ENCODE data around the gene GXYLT2. TPM values are rescaled to one million over a fixed set of nuclear protein-coding genes. Genes with fewer than 3 reads are reported as not detected.

The GXYLT2 gene
- total RNA-seq, 2 experiments from 2014 or later = 0.08 TPM; not detected in 1

DNA sequence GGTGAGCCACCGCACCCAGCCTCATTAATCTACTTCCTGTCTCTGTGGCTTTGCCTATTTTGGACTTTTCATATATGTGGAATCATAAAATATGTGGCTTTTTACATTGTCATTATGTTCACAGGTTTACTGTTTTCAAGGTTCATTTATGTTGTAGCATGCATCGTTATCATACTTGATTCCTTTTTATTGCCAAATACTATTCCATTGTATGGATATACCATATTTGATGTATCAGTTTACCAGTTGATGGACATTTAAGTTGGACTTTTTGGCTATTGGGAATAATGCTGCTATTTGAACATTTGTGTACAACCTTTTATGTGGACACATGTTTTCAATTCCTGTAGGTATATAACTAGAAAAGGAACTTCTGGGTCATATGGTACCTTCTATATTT is 14.0 kb downstream of the GXYLT2 start:
- Histone ChIP-seq H3K4me3 (ENCODE audit: low read length) (no peak overlapping the region), H3K36me3 (ENCODE audit: insufficient read depth, low read length) (no peaks in the 10 kb centered on the region), H3K9me3 (ENCODE audit: control insufficient read depth in 1 of 2, insufficient read depth in 1 of 2, low read length in 2 of 2) (no peaks in the 10 kb centered on the region), H3K27me3 (ENCODE audit: control insufficient read depth in 1 of 2, insufficient read depth in 2 of 2, low read length in 2 of 2) (no peaks in the 10 kb centered on the region), H3K4me1 (ENCODE audit: insufficient read depth, low read length) (no peaks in the 10 kb centered on the region), H3K27ac (ENCODE audit: low read depth in 1 of 2, low read length in 2 of 2) (no peak overlapping the region)
- intact Hi-C loops (cut with DNase I, micrococcal nuclease) = no loop called here
- ATAC-seq (ENCODE audit: poor library complexity) = no peak
- peaks cover 24% of the 10 kb centered on the region for H3K27me3 Mint-ChIP-seq
- no peaks in the 10 kb centered on the region for H3K9me3 Mint-ChIP-seq
- no peak overlapping the region for H3K27ac Mint-ChIP-seq
- H3K4me1 Mint-ChIP-seq (ENCODE audit: low read depth) = no peaks in the 10 kb centered on the region
- ChIA-PET POLR2A (no interaction called here), CTCF (no interaction called here)
- TF ChIP-seq, protein P1, sequence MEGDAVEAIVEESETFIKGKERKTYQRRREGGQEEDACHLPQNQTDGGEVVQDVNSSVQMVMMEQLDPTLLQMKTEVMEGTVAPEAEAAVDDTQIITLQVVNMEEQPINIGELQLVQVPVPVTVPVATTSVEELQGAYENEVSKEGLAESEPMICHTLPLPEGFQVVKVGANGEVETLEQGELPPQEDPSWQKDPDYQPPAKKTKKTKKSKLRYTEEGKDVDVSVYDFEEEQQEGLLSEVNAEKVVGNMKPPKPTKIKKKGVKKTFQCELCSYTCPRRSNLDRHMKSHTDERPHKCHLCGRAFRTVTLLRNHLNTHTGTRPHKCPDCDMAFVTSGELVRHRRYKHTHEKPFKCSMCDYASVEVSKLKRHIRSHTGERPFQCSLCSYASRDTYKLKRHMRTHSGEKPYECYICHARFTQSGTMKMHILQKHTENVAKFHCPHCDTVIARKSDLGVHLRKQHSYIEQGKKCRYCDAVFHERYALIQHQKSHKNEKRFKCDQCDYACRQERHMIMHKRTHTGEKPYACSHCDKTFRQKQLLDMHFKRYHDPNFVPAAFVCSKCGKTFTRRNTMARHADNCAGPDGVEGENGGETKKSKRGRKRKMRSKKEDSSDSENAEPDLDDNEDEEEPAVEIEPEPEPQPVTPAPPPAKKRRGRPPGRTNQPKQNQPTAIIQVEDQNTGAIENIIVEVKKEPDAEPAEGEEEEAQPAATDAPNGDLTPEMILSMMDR (IDR thresholded peaks at IDR 0.05) = no peak
- H3K36me3 Mint-ChIP-seq (ENCODE audit: low read depth) = no peaks in the 10 kb centered on the region
- H3K4me3 Mint-ChIP-seq = no peak overlapping the region
- no peak for DNase-seq

DNA sequence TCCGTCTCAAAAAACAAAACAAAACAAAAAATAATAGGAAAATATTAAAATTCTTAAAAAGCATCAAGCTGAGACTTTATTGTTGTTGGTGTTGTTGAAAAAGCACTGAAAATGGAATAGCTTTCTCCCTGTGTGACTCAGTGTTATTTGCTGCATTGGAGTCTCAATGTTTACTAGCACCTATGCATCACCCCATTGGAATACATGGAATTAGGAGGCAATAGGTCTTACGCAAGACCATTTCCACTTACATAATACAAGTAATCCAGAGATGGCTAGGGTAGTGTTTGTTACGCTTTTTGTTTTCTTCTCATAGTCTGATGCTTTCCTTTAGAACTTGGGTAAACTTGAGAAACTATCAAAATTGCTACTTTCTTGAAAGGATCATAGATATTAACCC is 15.2 kb downstream of the GXYLT2 start:
- H3K4me1 ChIP-seq (ENCODE audit: insufficient read depth, low read length) = no peaks in the 10 kb centered on the region
- no peaks in the 10 kb centered on the region for H3K36me3 Mint-ChIP-seq (ENCODE audit: low read depth)
- H3K27ac Mint-ChIP-seq = no peak overlapping the region
- H3K9me3 ChIP-seq (ENCODE audit: control insufficient read depth in 1 of 2, insufficient read depth in 1 of 2, low read length in 2 of 2) = no peaks in the 10 kb centered on the region
- no peak for ATAC-seq (ENCODE audit: poor library complexity)
- ChIA-PET POLR2A (no interaction called here), CTCF (no interaction called here)
- no peak for DNase-seq
- intact Hi-C loops (cut with DNase I, micrococcal nuclease) = no loop called here
- H3K4me3 Mint-ChIP-seq = no peak overlapping the region
- no peak overlapping the region for H3K27ac ChIP-seq (ENCODE audit: low read depth in 1 of 2, low read length in 2 of 2)
- H3K36me3 ChIP-seq (ENCODE audit: insufficient read depth, low read length) = no peaks in the 10 kb centered on the region
- peaks cover 22% of the 10 kb centered on the region for H3K27me3 Mint-ChIP-seq
- no peaks in the 10 kb centered on the region for H3K27me3 ChIP-seq (ENCODE audit: control insufficient read depth in 1 of 2, insufficient read depth in 2 of 2, low read length in 2 of 2)
- H3K4me3 ChIP-seq (ENCODE audit: low read length) = no peak overlapping the region
- no peaks in the 10 kb centered on the region for H3K4me1 Mint-ChIP-seq (ENCODE audit: low read depth)
- no peaks in the 10 kb centered on the region for H3K9me3 Mint-ChIP-seq
- TF ChIP-seq, protein P1 (IDR thresholded peaks at IDR 0.05) = no peak

DNA sequence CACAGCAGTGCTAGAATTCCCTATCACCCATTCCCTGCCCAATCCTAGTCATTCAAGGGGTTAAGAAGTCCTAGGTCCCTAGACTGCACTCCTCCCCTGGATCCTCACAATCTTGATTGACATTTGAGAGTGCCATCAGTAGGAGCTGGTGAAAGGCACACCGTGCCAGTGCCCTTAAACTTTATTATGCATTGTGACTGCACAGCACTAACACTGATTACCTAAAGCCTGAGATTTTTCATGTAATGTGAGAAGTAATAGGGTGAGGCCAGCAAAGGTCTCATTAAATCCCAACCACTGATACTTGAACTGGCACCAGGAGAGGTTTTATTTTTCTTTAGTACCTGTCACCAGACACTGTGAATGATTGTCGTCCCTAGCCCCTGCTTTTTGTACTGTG is 16.3 kb downstream of the GXYLT2 start:
- Mint-ChIP-seq H3K4me1 (ENCODE audit: low read depth) (no peaks in the 10 kb centered on the region), H3K4me3 (no peak overlapping the region), H3K27me3 (peaks cover 22% of the 10 kb centered on the region), H3K36me3 (ENCODE audit: low read depth) (no peaks in the 10 kb centered on the region), H3K9me3 (no peaks in the 10 kb centered on the region), H3K27ac (no peak overlapping the region)
- ChIA-PET CTCF (interaction anchor here (0.6 kb wide), 1 partner anchor 305 kb away, joined by 3 read pairs; no protein-coding TSS in a partner anchor), POLR2A (no interaction called here)
- H3K27ac ChIP-seq (ENCODE audit: low read depth in 1 of 2, low read length in 2 of 2) = no peak overlapping the region
- H3K4me3 ChIP-seq (ENCODE audit: low read length) = no peak overlapping the region
- TF ChIP-seq, protein P1 (IDR thresholded peaks at IDR 0.05) = no peak
- ATAC-seq (ENCODE audit: poor library complexity) (no peak), DNase-seq (no peak)
- intact Hi-C loops (cut with DNase I, micrococcal nuclease) = no loop called here
- no peaks in the 10 kb centered on the region for H3K4me1 ChIP-seq (ENCODE audit: insufficient read depth, low read length)
- H3K27me3 ChIP-seq (ENCODE audit: control insufficient read depth in 1 of 2, insufficient read depth in 2 of 2, low read length in 2 of 2) = no peaks in the 10 kb centered on the region
- no peaks in the 10 kb centered on the region for H3K9me3 ChIP-seq (ENCODE audit: control insufficient read depth in 1 of 2, insufficient read depth in 1 of 2, low read length in 2 of 2)
- no peaks in the 10 kb centered on the region for H3K36me3 ChIP-seq (ENCODE audit: insufficient read depth, low read length)
